Activated naive CD8-positive, alpha-beta T cell (primary cell): ENCODE measurements around the gene ANOS1.

ENCODE experiments used
- H3K27ac Mint-ChIP-seq: one replicate; pipeline ENCODE4 v1.8.0; 2021; ENCODE audit warnings: mixed read lengths
- H3K27me3 Mint-ChIP-seq: one replicate; pipeline ENCODE4 v1.8.0; 2021; ENCODE audit warnings: mixed read lengths
- H3K36me3 Mint-ChIP-seq: one replicate; pipeline ENCODE4 v1.8.0; 2021; ENCODE audit warnings: mixed read lengths
- H3K4me1 Mint-ChIP-seq: one replicate; pipeline ENCODE4 v1.8.0; 2021; ENCODE audit warnings: low read depth, mixed read lengths
- H3K4me3 Mint-ChIP-seq: one replicate; pipeline ENCODE4 v1.8.0; 2021; ENCODE audit warnings: mild to moderate bottlenecking, mixed read lengths
- H3K9me3 Mint-ChIP-seq: one replicate; pipeline ENCODE4 v1.8.0; 2021; ENCODE audit warnings: low read depth, mixed read lengths

ANOS1 gene

GRCh38 chrX:8683687-8684086 lies 48.2 kb downstream of the ANOS1 start:
- H3K27me3 Mint-ChIP-seq, result no peaks in the 10 kb centered on the region
- H3K27ac Mint-ChIP-seq, result no peak overlapping the region
- H3K4me3 Mint-ChIP-seq, result no peak overlapping the region
- H3K4me1 Mint-ChIP-seq, result no peaks in the 10 kb centered on the region
- no peaks in the 10 kb centered on the region for H3K9me3 Mint-ChIP-seq
- H3K36me3 Mint-ChIP-seq, result no peaks in the 10 kb centered on the region

GRCh38 chrX:8679550-8679949 lies 52.4 kb downstream of the ANOS1 start:
- H3K27ac Mint-ChIP-seq, result no peak overlapping the region
- H3K9me3 Mint-ChIP-seq, result no peaks in the 10 kb centered on the region
- H3K4me1 Mint-ChIP-seq, result no peaks in the 10 kb centered on the region
- no peaks in the 10 kb centered on the region for H3K36me3 Mint-ChIP-seq
- H3K27me3 Mint-ChIP-seq, result no peaks in the 10 kb centered on the region
- no peak overlapping the region for H3K4me3 Mint-ChIP-seq

GRCh38 chrX:8675006-8675630 lies 56.8 kb downstream of the ANOS1 start:
- Mint-ChIP-seq H3K27me3 (no peaks in the 10 kb centered on the region), H3K4me1 (no peaks in the 10 kb centered on the region), H3K4me3 (no peak overlapping the region), H3K36me3 (no peaks in the 10 kb centered on the region), H3K27ac (no peak overlapping the region), H3K9me3 (no peaks in the 10 kb centered on the region)

GRCh38 chrX:8673201-8673600 lies 58.7 kb downstream of the ANOS1 start:
- H3K4me1 Mint-ChIP-seq, result no peaks in the 10 kb centered on the region
- no peaks in the 10 kb centered on the region for H3K36me3 Mint-ChIP-seq
- no peak overlapping the region for H3K4me3 Mint-ChIP-seq
- no peak overlapping the region for H3K27ac Mint-ChIP-seq
- H3K9me3 Mint-ChIP-seq, result no peaks in the 10 kb centered on the region
- no peaks in the 10 kb centered on the region for H3K27me3 Mint-ChIP-seq

- Mint-ChIP-seq H3K4me3 (no peak overlapping the region), H3K27me3 (no peaks in the 10 kb centered on the region), H3K9me3 (no peaks in the 10 kb centered on the region), H3K27ac (no peak overlapping the region), H3K36me3 (no peaks in the 10 kb centered on the region), H3K4me1 (no peaks in the 10 kb centered on the region)
Observed at GRCh38 chrX:8672176-8672575, 59.8 kb downstream of the ANOS1 start.

- Mint-ChIP-seq H3K9me3 (no peaks in the 10 kb centered on the region), H3K27me3 (no peaks in the 10 kb centered on the region)
Observed at GRCh38 chrX:8668813-8669212, 63.1 kb downstream of the ANOS1 start.

GRCh38 chrX:8663325-8663724 lies 68.6 kb downstream of the ANOS1 start:
- Mint-ChIP-seq H3K9me3 (no peaks in the 10 kb centered on the region), H3K36me3 (no peaks in the 10 kb centered on the region), H3K4me3 (no peak overlapping the region), H3K4me1 (no peaks in the 10 kb centered on the region), H3K27ac (no peak overlapping the region), H3K27me3 (no peaks in the 10 kb centered on the region)

More at GRCh38 chrX:8668813-8669212, 63.1 kb downstream of the ANOS1 start:
- no peak overlapping the region for H3K4me3 Mint-ChIP-seq
- no peak overlapping the region for H3K27ac Mint-ChIP-seq
- H3K4me1 Mint-ChIP-seq, result no peaks in the 10 kb centered on the region
- no peaks in the 10 kb centered on the region for H3K36me3 Mint-ChIP-seq

- H3K27me3 Mint-ChIP-seq, result no peaks in the 10 kb centered on the region
- no peak overlapping the region for H3K27ac Mint-ChIP-seq
- H3K4me3 Mint-ChIP-seq, result no peak overlapping the region
- H3K4me1 Mint-ChIP-seq, result no peaks in the 10 kb centered on the region
- H3K36me3 Mint-ChIP-seq, result no peaks in the 10 kb centered on the region
- no peaks in the 10 kb centered on the region for H3K9me3 Mint-ChIP-seq
Observed at GRCh38 chrX:8657883-8658282, 74.1 kb downstream of the ANOS1 start.

- H3K36me3 Mint-ChIP-seq, result no peaks in the 10 kb centered on the region
- H3K9me3 Mint-ChIP-seq, result no peaks in the 10 kb centered on the region
- no peaks in the 10 kb centered on the region for H3K4me1 Mint-ChIP-seq
- H3K4me3 Mint-ChIP-seq, result no peak overlapping the region
- no peak overlapping the region for H3K27ac Mint-ChIP-seq
- H3K27me3 Mint-ChIP-seq, result no peaks in the 10 kb centered on the region
Observed at GRCh38 chrX:8653956-8654355, 78.0 kb downstream of the ANOS1 start.

- Mint-ChIP-seq H3K27ac (no peak overlapping the region), H3K9me3 (no peaks in the 10 kb centered on the region), H3K4me1 (no peaks in the 10 kb centered on the region), H3K27me3 (no peaks in the 10 kb centered on the region), H3K4me3 (no peak overlapping the region), H3K36me3 (no peaks in the 10 kb centered on the region)
Observed at GRCh38 chrX:8649969-8650368, 82.0 kb downstream of the ANOS1 start.

GRCh38 chrX:8647176-8647575 lies 84.8 kb downstream of the ANOS1 start:
- no peaks in the 10 kb centered on the region for H3K4me1 Mint-ChIP-seq
- no peak overlapping the region for H3K4me3 Mint-ChIP-seq
- no peak overlapping the region for H3K27ac Mint-ChIP-seq
- no peaks in the 10 kb centered on the region for H3K9me3 Mint-ChIP-seq
- no peaks in the 10 kb centered on the region for H3K36me3 Mint-ChIP-seq
- no peaks in the 10 kb centered on the region for H3K27me3 Mint-ChIP-seq

- Mint-ChIP-seq H3K9me3 (no peaks in the 10 kb centered on the region), H3K4me1 (no peaks in the 10 kb centered on the region), H3K4me3 (no peak overlapping the region), H3K36me3 (no peaks in the 10 kb centered on the region), H3K27ac (no peak overlapping the region), H3K27me3 (peaks cover 1% of the 10 kb centered on the region)
Observed at GRCh38 chrX:8639949-8640475, 91.9 kb downstream of the ANOS1 start.

- Mint-ChIP-seq H3K36me3 (no peaks in the 10 kb centered on the region), H3K9me3 (no peaks in the 10 kb centered on the region), H3K27ac (no peak overlapping the region), H3K27me3 (peaks cover 1% of the 10 kb centered on the region), H3K4me1 (no peaks in the 10 kb centered on the region), H3K4me3 (no peak overlapping the region)
Observed at GRCh38 chrX:8636497-8636896, 95.4 kb downstream of the ANOS1 start.

- Mint-ChIP-seq H3K27ac (no peak overlapping the region), H3K4me3 (no peak overlapping the region), H3K4me1 (no peaks in the 10 kb centered on the region), H3K36me3 (no peaks in the 10 kb centered on the region), H3K9me3 (no peaks in the 10 kb centered on the region), H3K27me3 (peaks cover 1% of the 10 kb centered on the region)
Observed at GRCh38 chrX:8635812-8636211, 96.1 kb downstream of the ANOS1 start.

GRCh38 chrX:8632924-8633323 lies 99.0 kb downstream of the ANOS1 start:
- H3K27me3 Mint-ChIP-seq, result no peaks in the 10 kb centered on the region
- H3K4me1 Mint-ChIP-seq, result no peaks in the 10 kb centered on the region
- no peak overlapping the region for H3K4me3 Mint-ChIP-seq
- H3K9me3 Mint-ChIP-seq, result no peaks in the 10 kb centered on the region
- no peak overlapping the region for H3K27ac Mint-ChIP-seq
- no peaks in the 10 kb centered on the region for H3K36me3 Mint-ChIP-seq

- H3K27me3 Mint-ChIP-seq, result no peaks in the 10 kb centered on the region
- H3K4me3 Mint-ChIP-seq, result no peak overlapping the region
- H3K27ac Mint-ChIP-seq, result no peak overlapping the region
- H3K4me1 Mint-ChIP-seq, result no peaks in the 10 kb centered on the region
- no peaks in the 10 kb centered on the region for H3K36me3 Mint-ChIP-seq
- H3K9me3 Mint-ChIP-seq, result no peaks in the 10 kb centered on the region
Observed at GRCh38 chrX:8629871-8630270, 102.1 kb downstream of the ANOS1 start.
